Astrocyte (in vitro differentiated cells and primary cell): Measurements from ENCODE around the gene ATP5IF1. TPM values are rescaled to one million over a fixed set of nuclear protein-coding genes. Genes with fewer than 3 reads are reported as not detected.

Experiments
- DNase-seq: peaks from one replicate; pipeline ENCODE4 v3.0.0-alpha.2; 2010; ENCODE audit warnings: low read depth
- FAIRE-seq: peaks from 2 replicates; lab custom pipeline; 2011; peaks lifted over from hg19 to GRCh38; lab: Jason Lieb, UNC
- H2AFZ ChIP-seq: 2 replicates; pipeline ENCODE4 v1.6.0; 2012; ENCODE audit warnings: low read depth, low read length, inconsistent platforms
- H3K27ac ChIP-seq: 2 replicates; pipeline ENCODE4 v1.5.1; 2011; ENCODE audit warnings: low read depth, low read length, inconsistent platforms
- H3K27me3 ChIP-seq: 2 replicates; pipeline ENCODE4 v1.6.0; 2011; ENCODE audit warnings: low read length, inconsistent platforms; ENCODE audit not compliant: insufficient read depth
- H3K36me3 ChIP-seq: 2 replicates; pipeline ENCODE4 v1.5.1; 2011; ENCODE audit warnings: low read length, inconsistent platforms; ENCODE audit not compliant: insufficient read depth
- H3K4me1 ChIP-seq: 2 replicates; pipeline ENCODE4 v1.5.1; 2011; ENCODE audit warnings: low read length, inconsistent platforms; ENCODE audit not compliant: insufficient read depth
- H3K4me2 ChIP-seq: 2 replicates; pipeline ENCODE4 v1.6.0; 2012; ENCODE audit warnings: low read length, inconsistent platforms
- H3K4me3 ChIP-seq: 2 replicates; pipeline ENCODE4 v1.5.1; 2011; ENCODE audit warnings: low read depth, mild to moderate bottlenecking, low read length, inconsistent platforms; ENCODE audit not compliant: insufficient read depth
- H3K79me2 ChIP-seq: 2 replicates; pipeline ENCODE4 v1.6.0; 2012; ENCODE audit warnings: mild to moderate bottlenecking, low read length, inconsistent platforms; ENCODE audit not compliant: insufficient read depth
- H3K9ac ChIP-seq: 2 replicates; pipeline ENCODE4 v1.6.0; 2012; ENCODE audit warnings: mild to moderate bottlenecking, low read length, inconsistent platforms
- H3K9me3 ChIP-seq: 2 replicates; pipeline ENCODE4 v1.5.1; 2012; ENCODE audit warnings: low read depth, mild to moderate bottlenecking, low read length, inconsistent platforms; ENCODE audit not compliant: insufficient read depth
- H4K20me1 ChIP-seq: 2 replicates; pipeline ENCODE4 v1.6.0; 2012; ENCODE audit warnings: low read length, inconsistent platforms; ENCODE audit not compliant: insufficient read depth
- H3K27ac Mint-ChIP-seq: one replicate; pipeline ENCODE4 v1.8.0; 2021; ENCODE audit warnings: mild to moderate bottlenecking, mixed read lengths; ENCODE audit not compliant: unreplicated experiment
- H3K27me3 Mint-ChIP-seq: one replicate; pipeline ENCODE4 v1.8.0; 2021; ENCODE audit warnings: low read depth, mixed read lengths; ENCODE audit not compliant: unreplicated experiment
- H3K36me3 Mint-ChIP-seq: one replicate; pipeline ENCODE4 v1.8.0; 2021; ENCODE audit warnings: low read depth, mixed read lengths; ENCODE audit not compliant: unreplicated experiment
- H3K4me1 Mint-ChIP-seq: one replicate; pipeline ENCODE4 v1.8.0; 2021; ENCODE audit warnings: low read depth, mixed read lengths; ENCODE audit not compliant: unreplicated experiment
- H3K4me3 Mint-ChIP-seq: one replicate; pipeline ENCODE4 v1.8.0; 2021; ENCODE audit warnings: mild to moderate bottlenecking, moderate library complexity, mixed read lengths; ENCODE audit not compliant: unreplicated experiment
- H3K9me3 Mint-ChIP-seq: one replicate; pipeline ENCODE4 v1.8.0; 2021; ENCODE audit warnings: mild to moderate bottlenecking, mixed read lengths; ENCODE audit not compliant: unreplicated experiment
- EZH2 ChIP-seq: IDR thresholded peaks from 2 replicates; pipeline ENCODE4 v1.6.1; 2012; ENCODE audit warnings: mild to moderate bottlenecking, low read length, inconsistent platforms; ENCODE audit not compliant: insufficient read depth
- total RNA-seq: library from RNA; stranded (reverse); gene quantifications from 2 replicates; pipeline ENCODE4 v1.2.1, GENCODE V29; 2021
- TF ChIP-seq, protein P1 (sequence below): IDR thresholded peaks from 2 replicates; pipeline ENCODE4 v1.5.1; 2011; ENCODE audit warnings: low read depth, mild to moderate bottlenecking, inconsistent platforms, low read length, moderate library complexity; ENCODE audit not compliant: insufficient read depth

The ATP5IF1 gene
- total RNA-seq, 1 donor from 2014 or later, result 160 TPM

DNA sequence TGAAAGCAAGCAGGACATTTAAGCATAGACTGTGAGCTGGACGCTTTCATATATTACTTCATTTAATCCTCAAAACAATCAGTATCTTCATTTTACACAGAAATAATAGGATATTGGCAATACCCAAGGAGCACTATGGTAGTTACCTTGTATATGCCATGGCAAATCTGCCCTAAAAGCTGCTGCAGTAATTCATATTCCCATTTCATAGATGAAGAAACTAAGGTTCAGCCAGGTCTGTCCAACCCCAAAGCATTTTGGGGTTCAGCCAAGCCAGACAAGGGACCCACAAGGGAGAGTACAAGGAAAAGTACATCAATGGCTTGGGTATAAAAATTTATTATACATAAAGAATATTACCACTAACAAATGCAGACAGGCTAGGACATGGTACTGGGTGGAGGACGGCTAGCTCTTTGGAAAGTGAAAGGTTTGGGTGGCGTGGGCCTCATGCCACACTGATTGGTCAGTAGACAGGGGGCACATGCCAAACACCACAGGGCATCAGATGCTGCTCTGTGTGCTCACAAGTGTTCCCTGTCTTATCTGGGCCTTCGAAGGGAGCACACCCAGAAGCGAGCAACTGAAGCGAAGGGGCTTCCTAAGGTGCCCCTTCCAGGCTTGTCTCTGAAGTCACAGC is 35.6 kb upstream of the ATP5IF1 start:
- H3K27ac Mint-ChIP-seq, result no peak overlapping the region
- TF ChIP-seq, protein P1, sequence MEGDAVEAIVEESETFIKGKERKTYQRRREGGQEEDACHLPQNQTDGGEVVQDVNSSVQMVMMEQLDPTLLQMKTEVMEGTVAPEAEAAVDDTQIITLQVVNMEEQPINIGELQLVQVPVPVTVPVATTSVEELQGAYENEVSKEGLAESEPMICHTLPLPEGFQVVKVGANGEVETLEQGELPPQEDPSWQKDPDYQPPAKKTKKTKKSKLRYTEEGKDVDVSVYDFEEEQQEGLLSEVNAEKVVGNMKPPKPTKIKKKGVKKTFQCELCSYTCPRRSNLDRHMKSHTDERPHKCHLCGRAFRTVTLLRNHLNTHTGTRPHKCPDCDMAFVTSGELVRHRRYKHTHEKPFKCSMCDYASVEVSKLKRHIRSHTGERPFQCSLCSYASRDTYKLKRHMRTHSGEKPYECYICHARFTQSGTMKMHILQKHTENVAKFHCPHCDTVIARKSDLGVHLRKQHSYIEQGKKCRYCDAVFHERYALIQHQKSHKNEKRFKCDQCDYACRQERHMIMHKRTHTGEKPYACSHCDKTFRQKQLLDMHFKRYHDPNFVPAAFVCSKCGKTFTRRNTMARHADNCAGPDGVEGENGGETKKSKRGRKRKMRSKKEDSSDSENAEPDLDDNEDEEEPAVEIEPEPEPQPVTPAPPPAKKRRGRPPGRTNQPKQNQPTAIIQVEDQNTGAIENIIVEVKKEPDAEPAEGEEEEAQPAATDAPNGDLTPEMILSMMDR, result no peak
- no peak for TF ChIP-seq EZH2
- peaks cover 11% of the 10 kb centered on the region for H3K36me3 Mint-ChIP-seq
- DNase-seq, result no peak
- no peak overlapping the region for H3K4me2 ChIP-seq
- H3K4me3 ChIP-seq, result no peak overlapping the region
- no peak overlapping the region for H3K4me3 Mint-ChIP-seq
- H3K9me3 ChIP-seq, result no peaks in the 10 kb centered on the region
- no peaks in the 10 kb centered on the region for H3K27me3 ChIP-seq
- H3K9me3 Mint-ChIP-seq, result no peaks in the 10 kb centered on the region
- H3K27me3 Mint-ChIP-seq, result no peaks in the 10 kb centered on the region
- peaks cover 47% of the 10 kb centered on the region for H3K36me3 ChIP-seq
- H3K4me1 ChIP-seq, result peaks cover 5% of the 10 kb centered on the region
- H2AFZ ChIP-seq, result no peak overlapping the region
- H3K9ac ChIP-seq, result no peak overlapping the region
- H4K20me1 ChIP-seq, result no peaks in the 10 kb centered on the region
- peaks cover 7% of the 10 kb centered on the region for H3K4me1 Mint-ChIP-seq
- no peak overlapping the region for H3K27ac ChIP-seq
- no peak for FAIRE-seq
- H3K79me2 ChIP-seq, result no peaks in the 10 kb centered on the region

DNA sequence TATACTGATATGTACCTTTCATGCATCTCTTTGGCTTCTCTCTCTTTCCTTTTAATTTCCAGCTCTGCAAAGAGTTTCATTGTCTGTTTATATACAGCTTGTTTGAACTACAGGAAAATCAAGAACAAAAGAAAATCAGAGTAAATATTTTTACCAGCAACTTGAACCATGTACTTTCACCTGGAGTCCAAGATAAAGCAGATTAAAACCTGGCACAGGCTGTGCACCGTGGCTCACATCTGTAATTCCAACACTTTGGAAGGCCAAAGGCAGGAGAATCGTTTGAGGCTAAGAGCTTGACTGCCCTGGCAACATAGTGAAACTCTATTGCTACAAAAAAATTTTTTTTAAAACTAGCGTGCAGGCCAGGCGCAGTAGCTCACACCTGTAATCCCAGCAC is 30.7 kb upstream of the ATP5IF1 start:
- H3K27me3 ChIP-seq, result no peaks in the 10 kb centered on the region
- H3K4me1 ChIP-seq, result no peaks in the 10 kb centered on the region
- H4K20me1 ChIP-seq, result peaks cover 3% of the 10 kb centered on the region
- H3K79me2 ChIP-seq, result no peaks in the 10 kb centered on the region
- no peak overlapping the region for H3K4me3 Mint-ChIP-seq
- no peak overlapping the region for H3K27ac ChIP-seq
- no peak for TF ChIP-seq EZH2
- TF ChIP-seq, protein P1, result no peak
- H3K27me3 Mint-ChIP-seq, result no peaks in the 10 kb centered on the region
- H3K4me2 ChIP-seq, result no peak overlapping the region
- DNase-seq (no peak), FAIRE-seq (no peak)
- H3K4me3 ChIP-seq, result no peak overlapping the region
- no peak overlapping the region for H2AFZ ChIP-seq
- no peaks in the 10 kb centered on the region for H3K4me1 Mint-ChIP-seq
- no peak overlapping the region for H3K27ac Mint-ChIP-seq
- peaks cover 7% of the 10 kb centered on the region for H3K36me3 Mint-ChIP-seq
- peaks cover 42% of the 10 kb centered on the region for H3K36me3 ChIP-seq
- H3K9ac ChIP-seq, result no peak overlapping the region
- no peaks in the 10 kb centered on the region for H3K9me3 Mint-ChIP-seq
- H3K9me3 ChIP-seq, result no peaks in the 10 kb centered on the region

DNA sequence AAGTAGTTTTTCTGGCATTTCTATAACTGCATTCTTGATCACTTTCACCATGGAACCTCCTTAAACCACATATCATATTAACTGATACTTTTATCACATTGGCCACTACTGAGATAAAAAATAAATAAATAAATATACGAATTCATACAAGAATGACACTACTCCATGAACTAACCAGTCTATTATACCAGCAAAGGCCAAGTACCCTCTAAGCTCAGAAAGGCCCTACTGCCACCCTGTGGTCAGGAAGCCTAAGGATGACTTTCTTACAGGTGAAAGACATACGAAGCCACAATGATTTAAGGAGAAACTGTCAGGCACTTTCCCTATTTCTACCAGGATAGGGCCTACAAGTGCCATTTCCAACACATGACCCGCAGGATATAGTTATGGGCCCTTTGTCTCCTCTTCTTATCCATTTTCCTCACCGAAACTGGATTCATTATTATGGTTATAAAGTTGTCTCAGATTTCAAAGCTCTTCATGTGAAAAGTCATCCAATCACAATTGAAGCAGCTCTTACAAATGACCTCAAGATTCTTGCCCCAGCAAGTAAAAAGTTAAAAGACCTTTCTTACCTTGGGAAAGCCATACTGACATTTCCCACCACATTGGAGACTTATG is 27.0 kb upstream of the ATP5IF1 start:
- no peak overlapping the region for H3K4me3 ChIP-seq
- Mint-ChIP-seq H3K4me1 (no peaks in the 10 kb centered on the region), H3K27ac (no peak overlapping the region), H3K9me3 (no peaks in the 10 kb centered on the region), H3K36me3 (no peaks in the 10 kb centered on the region), H3K4me3 (no peak overlapping the region), H3K27me3 (no peaks in the 10 kb centered on the region)
- TF ChIP-seq, protein P1, result peak; percentile 74
- TF ChIP-seq EZH2, result no peak
- peak; percentile 67 for FAIRE-seq
- peaks cover 36% of the 10 kb centered on the region for H3K36me3 ChIP-seq
- no peaks in the 10 kb centered on the region for H3K27me3 ChIP-seq
- H3K27ac ChIP-seq, result no peak overlapping the region
- H3K4me2 ChIP-seq, result no peak overlapping the region
- H3K9me3 ChIP-seq, result no peaks in the 10 kb centered on the region
- H3K4me1 ChIP-seq, result no peaks in the 10 kb centered on the region
- H3K79me2 ChIP-seq, result peaks cover 6% of the 10 kb centered on the region
- DNase-seq, result peak; percentile 36
- no peak overlapping the region for H3K9ac ChIP-seq
- H2AFZ ChIP-seq, result no peak overlapping the region
- H4K20me1 ChIP-seq, result peaks cover 3% of the 10 kb centered on the region
